Transverse colon (tissue), 4 donors: ENCODE measurements around the gene COL13A1. TPM values are rescaled to one million over a fixed set of nuclear protein-coding genes. Genes with fewer than 3 reads are reported as not detected.

Experiments used
- DNase-seq: peaks from one replicate; pipeline ENCODE4 v3.0.0-alpha.2; 2019
- H3K27ac ChIP-seq, 4 donors: fragments of 200-600 bp; sonication (generic); 2 replicates each; pipeline ENCODE4 v1.5.1; 2016 to 2018; ENCODE audit warnings: inconsistent platforms in 4 of 4
- H3K27me3 ChIP-seq: fragments of 200-600 bp; sonication (generic); 2 replicates; pipeline ENCODE4 v1.5.1; 2017; ENCODE audit warnings: inconsistent platforms
- H3K36me3 ChIP-seq, 4 donors: fragments of 200-600 bp; sonication (generic); 2 replicates each; pipeline ENCODE4 v1.5.1; 2017 to 2019; ENCODE audit warnings: inconsistent platforms in 4 of 4
- H3K4me1 ChIP-seq, 4 donors: fragments of 200-600 bp; sonication (generic); 2 replicates each; pipeline ENCODE4 v1.5.1; 2017 to 2020; ENCODE audit warnings: inconsistent platforms in 4 of 4
- H3K4me3 ChIP-seq, 4 donors: fragments of 200-600 bp; sonication (generic); 1 replicate in 1 of 4; 2 replicates in 3 of 4; pipeline versions ENCODE4 v1.5.1 to v1.6.1; 2017 to 2019; ENCODE audit warnings: inconsistent platforms in 4 of 4
- H3K9me3 ChIP-seq, 2 donors: fragments of 200-600 bp; sonication (generic); 2 replicates each; pipeline ENCODE4 v1.5.1; 2017 to 2019; ENCODE audit warnings: inconsistent platforms in 2 of 2
- EP300 ChIP-seq: sonication (generic); formaldehyde crosslinking; IDR thresholded peaks from one replicate; pipeline ENCODE4 v1.6.1; 2017; ENCODE audit warnings: antibody characterized with exemption, low read depth
- POLR2A ChIP-seq: fragments of 450-650 bp; IDR thresholded peaks from one replicate; pipeline ENCODE4 v1.6.1; 2016; ENCODE audit warnings: antibody characterized with exemption, mild to moderate bottlenecking, moderate library complexity
- POLR2AphosphoS5 ChIP-seq, 3 donors: sonication (generic); formaldehyde crosslinking; IDR thresholded peaks; one replicate each; pipeline ENCODE4 v1.6.1; 2016; ENCODE audit warnings: antibody characterized with exemption in 3 of 3
- WGBS, 2 donors: methylation state at CpG; one replicate each; pipeline ENCODE4 v1.1.5; 2018; ENCODE audit warnings: low coverage in 1 of 2; 5-methylcytosine and 5-hydroxymethylcytosine counted together
- in situ Hi-C, 4 donors: fragments of 200-750 bp; cut with MboI; loops; one replicate each; pipeline versions ENCODE4 v1.15.0 to v1.15.1; 2017; ENCODE audit warnings: low sequenced_read_pairs in 3 of 4, low pct_ligation_motif_present in 1 of 4, low pct_unique_long_range_greater_than_20kb in 1 of 4
- intact Hi-C: fragments of 100-400 bp; cut with DNase I; formaldehyde crosslinking; loops from one replicate; pipeline ENCODE4 v1.15.1; 2023; ENCODE audit warnings: low total_unique reads
- total RNA-seq, 4 donors: library from RNA; depleted of rRNA; stranded (reverse); fragments of >200 nt; gene quantifications; one replicate each; pipeline ENCODE4 v1.1.0, GENCODE V29; 2016
- TF ChIP-seq, protein P1 (sequence below), 5 experiments: fragments of 200-600 bp in 3 of 5; fragments of 450-650 bp in 2 of 5; sonication (generic) in 3 of 5; IDR thresholded peaks; 1 replicate in 2 of 5; 2 replicates in 3 of 5; pipeline ENCODE4 v1.5.1; 2016 to 2017; ENCODE audit warnings: antibody characterized with exemption in 5 of 5, inconsistent platforms in 3 of 5, mild to moderate bottlenecking in 2 of 5, moderate library complexity in 1 of 5

The COL13A1 gene
- total RNA-seq, 4 donors from 2014 or later, result 0.68 to 8.2 (median 2.1) TPM

DNA sequence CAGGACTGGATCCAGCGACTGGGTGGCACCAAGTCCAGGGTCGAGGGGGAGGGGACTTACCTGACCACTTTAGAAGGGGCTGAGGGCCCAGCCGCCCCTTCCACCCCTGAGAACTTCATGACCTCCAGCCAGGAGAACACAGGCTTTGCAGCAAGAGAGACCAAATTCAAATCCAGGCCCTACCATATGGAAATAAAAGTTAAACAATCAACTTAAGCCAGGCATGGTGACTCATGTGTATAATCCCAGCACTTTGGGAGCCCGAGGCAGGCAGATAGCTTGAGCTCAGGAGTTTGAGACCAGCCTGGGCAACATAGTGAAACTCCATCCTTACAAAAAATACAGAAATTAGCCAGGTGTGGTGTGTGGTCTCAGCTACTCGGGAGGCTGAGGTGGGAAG, 61.9 kb downstream of the COL13A1 start:
- TF ChIP-seq POLR2A (no peak), EP300 (no peak), POLR2AphosphoS5 (IDR thresholded peaks at IDR 0.05) (no peak)
- TF ChIP-seq, protein P1, sequence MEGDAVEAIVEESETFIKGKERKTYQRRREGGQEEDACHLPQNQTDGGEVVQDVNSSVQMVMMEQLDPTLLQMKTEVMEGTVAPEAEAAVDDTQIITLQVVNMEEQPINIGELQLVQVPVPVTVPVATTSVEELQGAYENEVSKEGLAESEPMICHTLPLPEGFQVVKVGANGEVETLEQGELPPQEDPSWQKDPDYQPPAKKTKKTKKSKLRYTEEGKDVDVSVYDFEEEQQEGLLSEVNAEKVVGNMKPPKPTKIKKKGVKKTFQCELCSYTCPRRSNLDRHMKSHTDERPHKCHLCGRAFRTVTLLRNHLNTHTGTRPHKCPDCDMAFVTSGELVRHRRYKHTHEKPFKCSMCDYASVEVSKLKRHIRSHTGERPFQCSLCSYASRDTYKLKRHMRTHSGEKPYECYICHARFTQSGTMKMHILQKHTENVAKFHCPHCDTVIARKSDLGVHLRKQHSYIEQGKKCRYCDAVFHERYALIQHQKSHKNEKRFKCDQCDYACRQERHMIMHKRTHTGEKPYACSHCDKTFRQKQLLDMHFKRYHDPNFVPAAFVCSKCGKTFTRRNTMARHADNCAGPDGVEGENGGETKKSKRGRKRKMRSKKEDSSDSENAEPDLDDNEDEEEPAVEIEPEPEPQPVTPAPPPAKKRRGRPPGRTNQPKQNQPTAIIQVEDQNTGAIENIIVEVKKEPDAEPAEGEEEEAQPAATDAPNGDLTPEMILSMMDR (IDR thresholded peaks at IDR 0.05), result no peak
- Histone ChIP-seq H3K9me3 (no peaks in the 10 kb centered on the region), H3K4me3 (no peak overlapping the region), H3K27me3 (no peaks in the 10 kb centered on the region), H3K4me1 (peaks cover 7 to 32% (median 29%) of the 10 kb centered on the region in 4 donors), H3K27ac (no peak overlapping the region), H3K36me3 (no peaks in the 10 kb centered on the region)
- in situ Hi-C loops, result no loop called here
- no peak for DNase-seq
- intact Hi-C loops, result no loop called here
- WGBS, 2 donors, result 50 to 79% methylated on average over 2 to 4 of the region's 5 CpGs

DNA sequence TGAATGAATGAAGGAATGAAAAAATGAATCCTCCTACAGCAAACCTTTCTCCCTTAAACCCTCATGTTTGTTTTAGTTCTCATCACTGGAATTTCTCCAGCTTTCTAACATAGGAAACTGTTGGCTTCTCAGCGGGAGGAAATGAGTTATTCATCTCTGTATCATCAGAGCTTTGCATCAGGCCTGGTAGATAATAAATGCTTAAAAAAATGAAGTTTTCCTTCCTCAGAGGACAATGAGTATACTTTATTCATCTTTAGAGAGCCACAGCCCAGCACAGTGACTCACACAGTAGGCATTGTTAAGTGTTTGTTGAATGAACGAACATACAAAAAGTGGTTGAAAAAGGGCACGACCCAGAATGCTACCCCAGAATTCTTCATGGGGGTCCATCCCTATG, 62.6 kb downstream of the COL13A1 start:
- in situ Hi-C loops, result no loop called here
- 48 to 69% methylated on average over 2 to 3 of the region's 3 CpGs for whole genome bisulfite sequencing, 2 donors

DNA sequence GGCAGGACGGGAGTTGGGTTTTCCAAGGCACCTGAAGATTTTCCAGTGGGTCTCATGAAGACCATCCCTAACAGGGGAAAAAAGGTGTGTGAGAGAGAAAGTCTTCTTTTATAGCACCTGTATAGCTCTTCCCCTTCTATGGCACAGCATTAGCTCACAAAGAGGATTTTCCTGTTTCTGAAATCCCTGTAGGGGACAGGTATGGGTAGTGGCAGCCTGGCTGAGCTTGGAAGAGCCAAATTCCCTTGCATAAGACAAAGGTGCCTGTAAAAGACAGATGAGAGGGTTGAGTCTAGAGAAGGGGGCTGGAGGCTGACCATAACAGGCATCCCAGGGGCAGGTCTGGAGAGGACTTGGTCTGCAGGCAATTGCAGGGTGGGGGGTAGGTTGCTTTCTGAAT, 63.7 kb downstream of the COL13A1 start:
- in situ Hi-C loops, result no loop called here
- WGBS, 2 donors, result 79 to 100% methylated on average over 1 of the region's 1 CpG

More for the DNA sequence above, 62.6 kb downstream of the COL13A1 start:
- H3K36me3 ChIP-seq, result no peaks in the 10 kb centered on the region
- H3K27me3 ChIP-seq, result no peaks in the 10 kb centered on the region
- intact Hi-C loops, result no loop called here
- no peaks in the 10 kb centered on the region for H3K9me3 ChIP-seq
- no peak for DNase-seq
- no peak overlapping the region for H3K4me3 ChIP-seq
- TF ChIP-seq EP300, result no peak
- TF ChIP-seq POLR2AphosphoS5 (IDR thresholded peaks at IDR 0.05), result no peak
- TF ChIP-seq POLR2A, result no peak
- TF ChIP-seq, protein P1 (IDR thresholded peaks at IDR 0.05), result no peak
- no peak overlapping the region for H3K27ac ChIP-seq
- peaks cover 7 to 40% (median 37%) of the 10 kb centered on the region in 4 donors for H3K4me1 ChIP-seq

DNA sequence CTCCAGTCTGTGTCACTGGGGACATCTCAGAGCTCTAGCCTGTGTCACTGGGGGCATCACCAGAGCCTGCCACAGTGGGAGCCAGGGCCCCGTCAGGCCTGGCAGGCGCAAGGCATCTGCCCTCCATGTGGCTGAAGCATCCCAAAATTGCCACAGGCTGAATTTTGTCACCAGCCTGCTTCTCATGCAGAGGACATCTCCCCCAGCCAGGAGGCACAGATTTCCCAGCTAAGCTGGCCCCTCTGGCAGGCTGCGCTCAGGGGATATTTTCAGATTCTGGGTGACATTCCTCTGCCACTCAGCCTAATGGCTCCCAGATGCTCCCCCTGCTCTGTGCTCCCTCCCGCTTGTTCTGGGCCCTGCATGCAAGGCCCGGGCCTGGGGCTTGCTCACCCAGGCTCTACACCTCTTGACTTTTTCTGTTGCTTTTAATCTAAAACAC, 64.6 kb downstream of the COL13A1 start:
- TF ChIP-seq, protein P1 (IDR thresholded peaks at IDR 0.05), result no peak
- TF ChIP-seq POLR2AphosphoS5 (IDR thresholded peaks at IDR 0.05) (no peak), POLR2A (no peak), EP300 (no peak)
- Histone ChIP-seq H3K27ac (peak overlapping the region; percentile 57 to 80 (median 74)), H3K9me3 (no peaks in the 10 kb centered on the region), H3K27me3 (no peaks in the 10 kb centered on the region), H3K4me1 (peaks cover 12 to 47% (median 40%) of the 10 kb centered on the region in 4 donors), H3K36me3 (no peaks in the 10 kb centered on the region), H3K4me3 (no peak overlapping the region)
- no peak for DNase-seq
- in situ Hi-C loops (no loop called here), intact Hi-C loops (no loop called here)
- WGBS, 2 donors, result 67% methylated on average over 3 of the region's 5 CpGs; no CpG with 5 or more reads in 1 of the 2 donors

More for the DNA sequence above, 63.7 kb downstream of the COL13A1 start:
- intact Hi-C loops, result no loop called here
- peaks cover 12 to 47% (median 40%) of the 10 kb centered on the region in 4 donors for H3K4me1 ChIP-seq
- H3K4me3 ChIP-seq, result no peak overlapping the region
- no peak overlapping the region for H3K27ac ChIP-seq
- no peak for DNase-seq
- no peaks in the 10 kb centered on the region for H3K36me3 ChIP-seq
- no peaks in the 10 kb centered on the region for H3K27me3 ChIP-seq
- H3K9me3 ChIP-seq, result no peaks in the 10 kb centered on the region
- no peak for TF ChIP-seq POLR2A
- TF ChIP-seq, protein P1 (IDR thresholded peaks at IDR 0.05), result no peak
- no peak for TF ChIP-seq POLR2AphosphoS5 (IDR thresholded peaks at IDR 0.05)
